ENCODE results near the gene ERVMER34-1.
A peak's percentile ranks its signal among the peaks of the same experiment; 100 is the strongest.

The ERVMER34-1 gene

GRCh38 chr4:52750819-52751486 is at the start of gene ERVMER34-1:
ERVMER34-1 (minus strand) TSS chr4:52751425; CDS start chr4:52745520, 5,905 bp downstream.
- no peak for DNase-seq (ENCODE audit: low read depth)

- DNase-seq (ENCODE audit: low read depth), result no peak
Measured at GRCh38 chr4:52799813-52800212, 48.6 kb upstream of the ERVMER34-1 start.

- DNase-seq (ENCODE audit: low read depth), result no peak
Measured at GRCh38 chr4:52795533-52795932, 44.3 kb upstream of the ERVMER34-1 start.

- DNase-seq (ENCODE audit: low read depth), result no peak
Measured at GRCh38 chr4:52791936-52792335, 40.7 kb upstream of the ERVMER34-1 start.

GRCh38 chr4:52789774-52790173 is 38.5 kb upstream of the ERVMER34-1 start:
- DNase-seq (ENCODE audit: low read depth), result no peak

GRCh38 chr4:52788806-52789205 is 37.6 kb upstream of the ERVMER34-1 start:
- DNase-seq (ENCODE audit: low read depth), result no peak

- DNase-seq (ENCODE audit: low read depth), result no peak
Measured at GRCh38 chr4:52783069-52783468, 31.8 kb upstream of the ERVMER34-1 start.

GRCh38 chr4:52780617-52781354 is 29.6 kb upstream of the ERVMER34-1 start:
- no peak for DNase-seq (ENCODE audit: low read depth)

GRCh38 chr4:52780206-52780605 is 29.0 kb upstream of the ERVMER34-1 start:
- no peak for DNase-seq (ENCODE audit: low read depth)

- no peak for DNase-seq (ENCODE audit: low read depth)
Measured at GRCh38 chr4:52760256-52760655, 9.0 kb upstream of the ERVMER34-1 start.

GRCh38 chr4:52755426-52755825 is 4.2 kb upstream of the ERVMER34-1 start:
- DNase-seq (ENCODE audit: low read depth), result no peak

GRCh38 chr4:52752936-52753335 is 1.7 kb upstream of the ERVMER34-1 start:
- DNase-seq (ENCODE audit: low read depth), result no peak

GRCh38 chr4:52751487-52751911 is 274 bp upstream of the ERVMER34-1 start:
- no peak for DNase-seq (ENCODE audit: low read depth)

- no peak for DNase-seq (ENCODE audit: low read depth)
Measured at GRCh38 chr4:52750213-52750612, 1.0 kb downstream of the ERVMER34-1 start.

GRCh38 chr4:52748432-52748831 is 2.8 kb downstream of the ERVMER34-1 start:
- no peak for DNase-seq (ENCODE audit: low read depth)

GRCh38 chr4:52744588-52744987 is 6.6 kb downstream of the ERVMER34-1 start:
- no peak for DNase-seq (ENCODE audit: low read depth)

- no peak for DNase-seq (ENCODE audit: low read depth)
Measured at GRCh38 chr4:52743444-52744019, 7.7 kb downstream of the ERVMER34-1 start.

GRCh38 chr4:52729586-52729985 is 21.6 kb downstream of the ERVMER34-1 start:
- DNase-seq (ENCODE audit: low read depth), result no peak

- DNase-seq (ENCODE audit: low read depth), result no peak
Measured at GRCh38 chr4:52728691-52729240, 22.5 kb downstream of the ERVMER34-1 start.

GRCh38 chr4:52726826-52727580 is 24.2 kb downstream of the ERVMER34-1 start:
- DNase-seq (ENCODE audit: low read depth), result no peak

- DNase-seq (ENCODE audit: low read depth), result peak; percentile 85
Measured at GRCh38 chr4:52721968-52722815, 29.0 kb downstream of the ERVMER34-1 start.

All from activated T-cell treated with anti-CD3 and anti-CD28 coated beads for 24 hours (primary cell).